ENCODE data around the gene ZNF319.

Gene ZNF319

GRCh38 chr16:57970970-57971369 is 29.5 kb downstream of the ZNF319 start, which contains the start of gene CNGB1:
CNGB1 (minus strand) TSS chr16:57971128; CDS start chr16:57967286, 3,842 bp downstream.
- no peak for DNase-seq

- no peak for DNase-seq
Observed at GRCh38 chr16:57970319-57970718, 30.2 kb downstream of the ZNF319 start.

GRCh38 chr16:57969451-57970123 is 30.9 kb downstream of the ZNF319 start:
- no peak for DNase-seq

GRCh38 chr16:57967916-57968315 is 32.6 kb downstream of the ZNF319 start:
- no peak for DNase-seq

- DNase-seq, result no peak
Observed at GRCh38 chr16:57966986-57967385, 33.5 kb downstream of the ZNF319 start.

- no peak for DNase-seq
Observed at GRCh38 chr16:57966204-57966771, 34.2 kb downstream of the ZNF319 start.

GRCh38 chr16:57964157-57964700 is 36.2 kb downstream of the ZNF319 start:
- no peak for DNase-seq

- DNase-seq, result no peak
Observed at GRCh38 chr16:57962756-57963155, 37.7 kb downstream of the ZNF319 start.

- no peak for DNase-seq
Observed at GRCh38 chr16:57962046-57962445, 38.4 kb downstream of the ZNF319 start.

- no peak for DNase-seq
Observed at GRCh38 chr16:57961538-57961937, 38.9 kb downstream of the ZNF319 start.

GRCh38 chr16:57960826-57961472 is 39.5 kb downstream of the ZNF319 start:
- no peak for DNase-seq

- DNase-seq, result no peak
Observed at GRCh38 chr16:57960310-57960709, 40.2 kb downstream of the ZNF319 start.

- DNase-seq, result no peak
Observed at GRCh38 chr16:57959804-57960203, 40.7 kb downstream of the ZNF319 start.

GRCh38 chr16:57959121-57959520 is 41.4 kb downstream of the ZNF319 start:
- no peak for DNase-seq

- DNase-seq, result no peak
Observed at GRCh38 chr16:57958544-57958943, 41.9 kb downstream of the ZNF319 start.

GRCh38 chr16:57957673-57958392 is 42.6 kb downstream of the ZNF319 start:
- DNase-seq, result no peak

- DNase-seq, result no peak
Observed at GRCh38 chr16:57956924-57957672, 43.4 kb downstream of the ZNF319 start.

- DNase-seq, result no peak
Observed at GRCh38 chr16:57956270-57956808, 44.1 kb downstream of the ZNF319 start.

- DNase-seq, result no peak
Observed at GRCh38 chr16:57955572-57956188, 44.8 kb downstream of the ZNF319 start.

- DNase-seq, result no peak
Observed at GRCh38 chr16:57953857-57954256, 46.6 kb downstream of the ZNF319 start.

- DNase-seq, result no peak
Observed at GRCh38 chr16:57952909-57953308, 47.6 kb downstream of the ZNF319 start.
